Colonic mucosa (tissue), 4 donors: ENCODE results near the gene NPBWR2. TPM values are rescaled to one million over a fixed set of nuclear protein-coding genes. Genes with fewer than 3 reads are reported as not detected.

Experiments used
- DNase-seq: peaks from one replicate; pipeline ENCODE4 v3.0.0-alpha.2; 2020
- H3K27ac ChIP-seq: fragments of 200-600 bp; one replicate; pipeline ENCODE4 v1.8.0; 2021
- H3K27me3 ChIP-seq: fragments of 200-600 bp; one replicate; pipeline ENCODE4 v1.8.0; 2021
- H3K36me3 ChIP-seq: fragments of 200-600 bp; one replicate; pipeline ENCODE4 v1.8.0; 2021
- H3K4me1 ChIP-seq: fragments of 200-600 bp; one replicate; pipeline ENCODE4 v1.8.0; 2021; ENCODE audit warnings: mild to moderate bottlenecking
- H3K4me3 ChIP-seq: fragments of 200-600 bp; one replicate; pipeline ENCODE4 v1.8.0; 2021
- H3K9ac ChIP-seq, 2 donors: one replicate each; pipeline ENCODE4 v1.7.0; 2013; ENCODE audit warnings: control low read depth in 2 of 2, low read depth in 2 of 2, low read length in 2 of 2
- H3K9me3 ChIP-seq: fragments of 200-600 bp; one replicate; pipeline ENCODE4 v1.8.0; 2021
- intact Hi-C: fragments of 100-400 bp; cut with DNase I; formaldehyde crosslinking; loops from one replicate; pipeline ENCODE4 v1.14.1; 2022
- total RNA-seq, 2 donors: library from RNA; stranded (reverse); fragmentation: NEBNext Ultra II Directional in 1 of 2; extraction: Animal tissue kit (Norgen Biotek cat#: 25700) in 1 of 2; gene quantifications; one replicate each; pipeline ENCODE4 v1.2.1, GENCODE V29; 2021
- TF ChIP-seq, protein P1 (sequence below): fragments of 200-600 bp; IDR thresholded peaks from one replicate; pipeline ENCODE4 v1.8.0; 2022; ENCODE audit warnings: antibody characterized with exemption, mild to moderate bottlenecking
- donor health status: healthy.
- donor health status: DM: no; HTN: no; CAD: no.
- donor health status: DM: no; HTN: no; CAD: no.

NPBWR2 gene
- total RNA-seq, 2 donors from 2014 or later, result not detected

DNA sequence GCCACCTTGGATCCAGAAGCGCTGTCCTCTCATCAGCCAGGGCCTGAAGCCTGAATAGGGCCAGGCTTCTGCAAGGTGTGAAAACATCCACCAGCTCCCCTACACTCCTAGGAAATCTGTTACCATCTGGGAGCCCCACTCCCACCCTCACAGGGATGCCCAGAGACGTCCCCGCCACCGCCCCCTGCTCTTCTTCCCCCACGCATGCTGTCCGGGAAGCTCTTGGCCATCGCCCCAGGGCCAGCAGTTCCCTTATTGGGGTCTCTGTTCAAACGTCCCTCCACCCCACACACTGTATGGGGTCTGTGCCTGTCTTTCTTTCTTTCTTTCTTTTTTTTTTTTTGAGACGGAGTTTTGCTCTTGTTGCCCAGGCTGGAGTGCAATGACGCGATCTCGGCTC is 31.8 kb downstream of the NPBWR2 start:
- H3K36me3 ChIP-seq, result no peaks in the 10 kb centered on the region

DNA sequence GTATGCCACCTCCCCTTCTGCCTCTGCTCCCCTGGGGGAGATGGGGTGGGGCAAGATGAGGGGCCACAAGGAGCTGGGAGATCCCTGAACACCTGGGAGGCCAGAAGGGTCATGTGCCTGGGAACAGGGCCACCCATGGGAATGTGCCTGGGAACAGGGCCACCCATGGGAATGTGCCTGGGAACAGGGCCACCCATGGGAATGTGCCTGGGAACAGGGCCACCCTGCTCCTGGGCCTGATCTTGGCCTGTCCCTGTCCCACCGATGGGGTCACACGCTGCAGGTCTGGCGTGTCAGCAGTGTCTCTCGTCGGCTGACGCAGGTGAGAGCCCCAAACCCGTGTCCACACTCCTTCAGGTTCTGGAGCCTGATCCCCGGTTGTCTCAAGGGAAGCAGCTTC is 32.4 kb downstream of the NPBWR2 start:
- no peaks in the 10 kb centered on the region for H3K36me3 ChIP-seq
- H3K9me3 ChIP-seq, result no peaks in the 10 kb centered on the region
- H3K27me3 ChIP-seq, result no peaks in the 10 kb centered on the region
- H3K27ac ChIP-seq, result no peak overlapping the region
- H3K4me1 ChIP-seq, result no peaks in the 10 kb centered on the region
- H3K9ac ChIP-seq, result no peak overlapping the region
- no peak overlapping the region for H3K4me3 ChIP-seq
- intact Hi-C loops, result no loop called here
- DNase-seq, result no peak
- TF ChIP-seq, protein P1, sequence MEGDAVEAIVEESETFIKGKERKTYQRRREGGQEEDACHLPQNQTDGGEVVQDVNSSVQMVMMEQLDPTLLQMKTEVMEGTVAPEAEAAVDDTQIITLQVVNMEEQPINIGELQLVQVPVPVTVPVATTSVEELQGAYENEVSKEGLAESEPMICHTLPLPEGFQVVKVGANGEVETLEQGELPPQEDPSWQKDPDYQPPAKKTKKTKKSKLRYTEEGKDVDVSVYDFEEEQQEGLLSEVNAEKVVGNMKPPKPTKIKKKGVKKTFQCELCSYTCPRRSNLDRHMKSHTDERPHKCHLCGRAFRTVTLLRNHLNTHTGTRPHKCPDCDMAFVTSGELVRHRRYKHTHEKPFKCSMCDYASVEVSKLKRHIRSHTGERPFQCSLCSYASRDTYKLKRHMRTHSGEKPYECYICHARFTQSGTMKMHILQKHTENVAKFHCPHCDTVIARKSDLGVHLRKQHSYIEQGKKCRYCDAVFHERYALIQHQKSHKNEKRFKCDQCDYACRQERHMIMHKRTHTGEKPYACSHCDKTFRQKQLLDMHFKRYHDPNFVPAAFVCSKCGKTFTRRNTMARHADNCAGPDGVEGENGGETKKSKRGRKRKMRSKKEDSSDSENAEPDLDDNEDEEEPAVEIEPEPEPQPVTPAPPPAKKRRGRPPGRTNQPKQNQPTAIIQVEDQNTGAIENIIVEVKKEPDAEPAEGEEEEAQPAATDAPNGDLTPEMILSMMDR, result no peak

More for the DNA sequence above, 31.8 kb downstream of the NPBWR2 start:
- no peak for DNase-seq
- Histone ChIP-seq H3K27me3 (no peaks in the 10 kb centered on the region), H3K4me1 (no peaks in the 10 kb centered on the region), H3K27ac (no peak overlapping the region), H3K9me3 (no peaks in the 10 kb centered on the region), H3K4me3 (no peak overlapping the region), H3K9ac (no peak overlapping the region)
- intact Hi-C loops, result no loop called here
- TF ChIP-seq, protein P1, result no peak

DNA sequence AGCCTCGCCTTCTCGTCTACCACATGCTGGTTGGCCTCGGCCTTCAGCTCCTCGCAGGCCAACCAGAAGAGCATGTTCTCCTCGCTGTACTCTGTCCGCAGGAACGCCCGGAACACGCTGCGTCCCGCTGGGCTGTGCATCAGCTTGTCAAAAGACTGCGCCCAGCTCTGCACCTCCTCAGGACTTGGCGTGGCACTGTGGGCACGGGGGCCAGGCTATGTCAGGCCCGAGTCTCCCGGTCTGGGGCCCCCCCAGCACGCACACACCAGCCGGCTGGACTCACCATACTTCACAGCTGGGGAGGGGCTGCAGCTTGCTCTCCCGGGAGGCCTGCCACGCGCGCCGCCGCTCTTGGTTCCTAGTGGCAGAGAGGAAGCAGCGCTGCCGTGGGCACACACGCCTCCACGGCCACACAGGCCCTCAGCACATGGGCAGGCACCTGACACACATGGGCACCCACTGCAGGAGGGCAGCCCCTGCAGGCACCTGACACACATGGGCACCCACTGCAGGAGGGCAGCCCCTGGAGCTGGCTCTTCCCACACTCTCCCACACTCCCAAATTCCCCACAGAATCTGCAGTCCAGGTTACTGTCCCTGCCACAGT is 33.1 kb downstream of the NPBWR2 start:
- Histone ChIP-seq H3K4me1 (no peaks in the 10 kb centered on the region), H3K36me3 (no peaks in the 10 kb centered on the region), H3K9me3 (no peaks in the 10 kb centered on the region), H3K9ac (no peak overlapping the region), H3K27ac (no peak overlapping the region), H3K4me3 (no peak overlapping the region), H3K27me3 (no peaks in the 10 kb centered on the region)
- TF ChIP-seq, protein P1, result no peak
- no peak for DNase-seq
- intact Hi-C loops, result no loop called here

DNA sequence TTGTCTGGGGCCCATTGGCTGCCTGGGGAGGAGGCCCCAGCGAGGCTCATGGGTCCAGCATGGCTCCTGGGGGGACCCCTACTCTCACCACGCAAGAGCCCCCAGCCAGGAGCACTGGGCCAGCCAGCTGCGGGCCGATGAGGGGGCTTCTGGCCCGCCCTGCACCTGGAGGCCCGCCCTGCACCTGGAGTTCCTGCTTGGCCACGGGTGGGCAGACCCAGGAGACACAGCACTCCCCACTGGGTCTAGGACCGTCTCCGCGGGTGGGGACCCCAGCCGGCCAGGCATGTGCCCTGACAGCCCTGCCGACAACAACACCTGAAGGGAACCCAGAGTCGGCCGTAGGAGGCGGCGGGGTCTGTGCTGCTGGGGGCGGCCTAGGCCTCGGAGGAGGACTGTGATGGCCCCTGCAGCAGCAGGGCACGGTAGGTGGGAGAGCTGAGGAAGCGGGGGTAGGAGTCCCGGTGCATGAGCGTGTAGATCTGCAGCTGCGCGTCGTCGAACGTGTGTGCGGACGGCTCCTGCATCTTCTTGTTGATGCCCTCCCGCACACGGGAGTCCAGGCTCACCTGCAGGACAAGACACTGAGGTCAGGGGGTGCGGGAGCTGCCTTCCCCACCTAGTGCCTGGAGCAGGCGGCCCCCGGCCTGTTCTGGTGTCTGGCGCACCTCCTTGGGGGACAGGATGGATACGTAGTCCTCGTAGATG is 33.7 kb downstream of the NPBWR2 start:
- no peaks in the 10 kb centered on the region for H3K4me1 ChIP-seq
- DNase-seq, result no peak
- TF ChIP-seq, protein P1, result no peak
- no peaks in the 10 kb centered on the region for H3K36me3 ChIP-seq
- intact Hi-C loops, result no loop called here
- H3K27me3 ChIP-seq, result no peaks in the 10 kb centered on the region
- no peaks in the 10 kb centered on the region for H3K9me3 ChIP-seq
- H3K27ac ChIP-seq, result no peak overlapping the region
- no peak overlapping the region for H3K9ac ChIP-seq
- H3K4me3 ChIP-seq, result no peak overlapping the region

DNA sequence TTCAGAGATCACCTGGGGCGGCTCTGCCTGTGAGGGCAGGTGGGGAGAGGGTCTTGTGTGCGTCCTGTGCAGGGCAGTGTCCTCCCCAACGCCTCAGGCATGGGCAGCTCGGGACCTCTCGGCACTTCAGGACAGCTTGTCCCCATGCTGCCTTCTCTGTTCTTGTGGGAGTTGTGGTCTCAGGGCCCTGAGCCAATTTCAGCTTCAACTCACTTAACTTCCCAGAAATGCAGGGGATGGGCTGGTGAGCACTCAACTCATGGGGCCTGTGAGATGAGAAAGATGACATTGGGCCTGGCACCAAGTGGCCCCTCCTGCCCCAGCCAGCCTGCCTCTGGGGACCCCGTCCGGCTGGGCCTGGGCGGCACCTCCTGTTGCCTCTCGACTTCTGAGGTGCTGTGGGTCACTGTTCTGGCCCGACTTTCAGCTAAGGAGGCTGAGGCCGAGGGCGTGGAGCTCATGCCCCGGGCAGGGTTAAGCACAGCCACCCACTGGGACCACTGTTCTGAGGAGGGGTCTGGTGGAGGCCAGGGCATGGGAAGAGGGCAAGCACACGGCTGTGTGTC is 34.8 kb downstream of the NPBWR2 start:
- Histone ChIP-seq H3K4me3 (no peak overlapping the region), H3K27me3 (no peaks in the 10 kb centered on the region), H3K27ac (no peak overlapping the region), H3K9me3 (no peaks in the 10 kb centered on the region), H3K9ac (no peak overlapping the region), H3K4me1 (no peaks in the 10 kb centered on the region), H3K36me3 (no peaks in the 10 kb centered on the region)
- TF ChIP-seq, protein P1, result no peak
- DNase-seq, result no peak
- intact Hi-C loops, result no loop called here
